PFSK-1 (cell line): ENCODE results near the gene ETHE1. TPM values are rescaled to one million over a fixed set of nuclear protein-coding genes. Genes with fewer than 3 reads are reported as not detected.

Experiments
- FOXP2 ChIP-seq: optimal IDR thresholded peaks from 2 replicates; pipeline ENCODE3; 2011; ENCODE audit warnings: borderline replicate concordance, control low read depth, inconsistent platforms; ENCODE audit not compliant: insufficient read depth; ENCODE audit errors: extremely low read length, extremely low read depth
- POLR2AphosphoS5 ChIP-seq: IDR thresholded peaks from 2 replicates; pipeline ENCODE4 v1.6.1; 2012; ENCODE audit warnings: low read depth, mild to moderate bottlenecking, control low read depth, low read length, moderate library complexity
- REST ChIP-seq, 2 experiments: IDR thresholded peaks; 2 replicates each; pipeline versions ENCODE4 v1.6.1 to v1.8.0; 2011 to 2012; ENCODE audit warnings: low read depth in 2 of 2, low read length in 2 of 2, control low read depth in 1 of 2, inconsistent platforms in 1 of 2, mild to moderate bottlenecking in 1 of 2, moderate library complexity in 1 of 2; ENCODE audit not compliant: insufficient read depth in 1 of 2
- SIN3A ChIP-seq: IDR thresholded peaks from 2 replicates; pipeline ENCODE4 v1.6.1; 2012; ENCODE audit warnings: mild to moderate bottlenecking, low read length, moderate library complexity, borderline replicate concordance; ENCODE audit not compliant: insufficient read depth
- TAF1 ChIP-seq: IDR thresholded peaks from 2 replicates; pipeline ENCODE4 v1.6.1; 2012; ENCODE audit warnings: low read length, control low read depth, borderline replicate concordance; ENCODE audit not compliant: insufficient read depth
- polyA plus RNA-seq: library from polyadenylated mRNA; unstranded; fragments of >200 nt; gene quantifications from one replicate; pipeline ENCODE4 v1.2.1, GENCODE V29; 2012; ENCODE audit warnings: low read depth, missing spikeins; ENCODE audit not compliant: insufficient read length

ETHE1 gene
- polyA plus RNA-seq, result 126 TPM

DNA sequence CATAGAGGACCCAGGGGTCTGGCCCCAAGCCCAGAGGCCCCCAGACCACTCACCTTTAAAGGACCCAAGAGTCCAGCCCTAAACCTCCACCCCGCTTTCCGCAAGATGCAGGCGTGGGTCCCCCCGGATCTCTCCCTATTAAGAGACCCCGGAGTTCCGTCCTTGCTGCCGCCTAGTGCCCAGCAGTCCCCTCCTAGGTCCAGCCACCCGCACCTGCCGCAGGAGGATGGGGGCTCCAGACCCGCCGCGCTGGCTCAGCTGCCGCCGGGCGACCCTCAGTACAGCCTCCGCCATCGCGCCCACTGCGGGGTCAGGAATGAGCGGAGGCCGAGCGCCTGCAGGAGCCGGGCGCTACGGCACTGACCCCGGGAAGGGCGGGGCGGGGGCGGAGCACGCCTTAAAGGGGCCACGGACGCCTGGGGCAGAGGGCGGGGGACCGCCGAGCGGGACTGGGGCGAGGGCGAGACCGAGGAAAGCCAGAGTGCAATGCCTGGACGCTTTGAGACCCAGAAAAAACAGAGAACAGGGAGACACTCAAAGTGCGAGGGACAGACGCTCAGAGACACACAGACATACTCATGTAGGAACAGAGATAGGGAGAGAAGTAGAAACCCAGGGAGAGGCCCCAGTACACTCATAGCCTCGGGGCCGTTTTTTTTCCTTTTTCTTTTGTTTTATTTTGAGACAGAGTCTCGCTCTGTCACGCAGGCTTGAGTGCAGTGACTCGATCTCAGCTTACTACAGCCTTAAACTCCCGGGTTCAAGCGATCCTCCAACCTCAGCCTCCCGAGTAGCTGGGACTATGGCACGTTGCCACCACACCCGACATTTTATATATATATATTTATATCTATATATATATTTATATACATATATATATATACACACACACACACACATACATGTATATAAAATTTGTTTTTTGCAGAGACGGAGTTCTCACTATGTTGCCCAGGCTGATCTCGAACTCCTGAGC, at the start of gene ETHE1:
Gene ETHE1 (minus strand): TSS at position 318 of the 976 bp plus-strand sequence. CDS start 24 bp downstream, at position 294.
- TF ChIP-seq REST (IDR thresholded peaks at IDR 0.05; ENCODE audit: insufficient read depth in 1 of 2, low read depth in 2 of 2, low read length in 2 of 2) (0 out of 4 replicates have a peak, but pooled peaks of 1 of the 2 experiments have one; percentile 12), SIN3A (no peak; the same call in 1 of the 2 replicates), TAF1 (peak; percentile 73; the same call in 1 of the 2 replicates), POLR2AphosphoS5 (peak; percentile 96), FOXP2 (peak; percentile 92)

GRCh38 chr19:43575955-43576878, 49.2 kb upstream of the ETHE1 start:
- TF ChIP-seq TAF1 (no peak), FOXP2 (no peak), POLR2AphosphoS5 (no peak), SIN3A (no peak), REST (IDR thresholded peaks at IDR 0.05; ENCODE audit: insufficient read depth in 1 of 2, low read depth in 2 of 2, low read length in 2 of 2) (no peak)

GRCh38 chr19:43575156-43575950, 48.4 kb upstream of the ETHE1 start, which contains the start of the genes PINLYP and XRCC1:
Gene PINLYP, plus strand, starts transcription at chr19:43575801. Its CDS starts 1,391 bp downstream, at chr19:43577192.
Gene XRCC1, minus strand, starts transcription at chr19:43575527. Its CDS starts 69 bp downstream, at chr19:43575458.
- TF ChIP-seq FOXP2 (peak; percentile 70), REST (IDR thresholded peaks at IDR 0.05; ENCODE audit: insufficient read depth in 1 of 2, low read depth in 2 of 2, low read length in 2 of 2) (no peak), POLR2AphosphoS5 (peak; percentile 56; the same call in 1 of the 2 replicates)

DNA sequence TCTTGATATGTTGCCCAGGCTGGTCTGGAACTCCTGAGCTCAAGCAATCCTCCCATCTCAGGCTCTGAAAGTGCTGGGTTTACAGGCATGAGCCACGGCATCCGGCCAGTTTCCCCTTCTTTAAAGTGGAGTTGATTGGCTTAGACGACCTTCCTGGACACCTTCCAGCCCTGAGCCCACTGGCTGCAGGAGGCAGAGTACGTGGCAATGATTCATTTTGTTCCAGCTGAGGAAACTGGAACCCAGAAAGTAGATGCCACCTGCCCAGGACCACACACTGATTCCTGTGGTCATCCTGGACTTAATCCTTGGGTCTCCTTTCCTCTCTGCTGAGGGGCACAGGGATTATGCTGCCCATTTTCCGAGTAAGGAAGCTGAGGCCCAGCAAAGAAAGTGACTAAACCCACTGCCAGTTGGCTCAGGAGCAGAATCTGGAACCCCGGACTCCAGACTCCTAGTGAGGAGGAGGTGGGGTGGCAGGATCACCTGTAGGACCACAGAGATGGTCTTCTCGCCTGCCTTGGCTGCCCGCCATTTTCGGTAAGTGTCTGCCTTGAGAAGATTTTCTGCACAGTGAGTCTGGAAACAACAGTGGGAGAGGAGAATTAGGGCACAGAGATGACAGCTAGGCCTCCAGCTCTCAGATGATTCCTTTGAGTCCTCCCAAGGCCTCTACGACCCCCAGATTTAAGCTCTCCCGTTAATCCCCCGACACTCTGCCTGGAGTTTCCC, 47.6 kb upstream of the ETHE1 start:
- TF ChIP-seq TAF1 (no peak), POLR2AphosphoS5 (peak; percentile 52; the same call in 1 of the 2 replicates)
